ENCODE data around the gene DGKQ. TPM values are rescaled to one million over a fixed set of nuclear protein-coding genes. Genes with fewer than 3 reads are reported as not detected.

The DGKQ gene
- total and polyA plus RNA-seq, 2 of the 8 experiments (the other 6 are each of a cell fraction or from before 2014, with no cell fraction given): 7.3 to 9.7 TPM

DNA sequence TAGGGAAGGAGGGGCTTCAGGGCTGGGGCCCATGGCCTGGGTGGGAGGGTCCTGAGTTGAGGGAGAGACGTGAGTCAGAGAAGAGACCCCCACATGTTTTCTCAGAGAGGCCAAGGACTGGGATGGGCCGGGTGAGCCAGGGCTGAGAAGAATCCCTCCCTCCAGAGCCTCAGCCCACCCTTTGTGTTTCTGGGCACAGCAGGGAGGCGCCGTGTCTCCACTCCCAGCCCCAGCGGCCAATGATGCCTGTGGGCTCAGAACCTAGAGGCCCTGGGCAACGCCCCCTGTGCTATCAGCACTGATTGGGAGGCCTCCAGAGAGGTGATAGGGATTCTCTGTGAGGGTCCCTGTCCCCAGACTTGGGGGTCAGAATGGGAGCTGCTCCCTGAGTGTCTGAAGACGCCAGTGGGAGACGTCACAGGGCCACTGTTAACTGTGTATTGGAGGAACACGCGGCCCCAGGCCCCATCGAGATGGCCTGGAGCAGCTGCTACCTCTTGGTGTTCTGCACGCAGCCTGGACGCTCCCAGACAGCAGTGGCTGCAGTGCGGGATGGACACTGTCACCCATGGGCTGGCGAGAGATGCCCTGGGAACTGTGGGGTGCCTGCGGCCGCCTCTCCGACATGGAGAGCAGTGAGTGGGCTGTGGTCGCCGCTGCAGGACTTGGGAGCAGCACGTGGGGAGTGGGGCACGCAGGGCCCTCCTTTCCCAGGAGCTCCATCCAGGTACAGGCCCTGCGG, 46.5 kb upstream of the DGKQ start (continued):
- TF ChIP-seq, protein P1, sequence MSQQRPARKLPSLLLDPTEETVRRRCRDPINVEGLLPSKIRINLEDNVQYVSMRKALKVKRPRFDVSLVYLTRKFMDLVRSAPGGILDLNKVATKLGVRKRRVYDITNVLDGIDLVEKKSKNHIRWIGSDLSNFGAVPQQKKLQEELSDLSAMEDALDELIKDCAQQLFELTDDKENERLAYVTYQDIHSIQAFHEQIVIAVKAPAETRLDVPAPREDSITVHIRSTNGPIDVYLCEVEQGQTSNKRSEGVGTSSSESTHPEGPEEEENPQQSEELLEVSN (IDR thresholded peaks at IDR 0.05): no peak
- TF ChIP-seq JUN (IDR thresholded peaks at IDR 0.05; ENCODE audit: low read depth, low read length) (no peak), CTBP2 (IDR thresholded peaks at IDR 0.05; ENCODE audit: borderline replicate concordance, insufficient read depth, insufficient read length, low read length) (no peak), POLR2A (IDR thresholded peaks at IDR 0.05; ENCODE audit: control extremely low read depth in 1 of 2, low read depth in 2 of 2, low read length in 2 of 2) (no peak), RAD21 (IDR thresholded peaks at IDR 0.05 in 1 of 2, conservative IDR thresholded peaks at IDR 0.05 in 1 of 2; ENCODE audit: low read depth in 2 of 2, low read length in 2 of 2) (no peak)
- TF ChIP-seq, protein P2, sequence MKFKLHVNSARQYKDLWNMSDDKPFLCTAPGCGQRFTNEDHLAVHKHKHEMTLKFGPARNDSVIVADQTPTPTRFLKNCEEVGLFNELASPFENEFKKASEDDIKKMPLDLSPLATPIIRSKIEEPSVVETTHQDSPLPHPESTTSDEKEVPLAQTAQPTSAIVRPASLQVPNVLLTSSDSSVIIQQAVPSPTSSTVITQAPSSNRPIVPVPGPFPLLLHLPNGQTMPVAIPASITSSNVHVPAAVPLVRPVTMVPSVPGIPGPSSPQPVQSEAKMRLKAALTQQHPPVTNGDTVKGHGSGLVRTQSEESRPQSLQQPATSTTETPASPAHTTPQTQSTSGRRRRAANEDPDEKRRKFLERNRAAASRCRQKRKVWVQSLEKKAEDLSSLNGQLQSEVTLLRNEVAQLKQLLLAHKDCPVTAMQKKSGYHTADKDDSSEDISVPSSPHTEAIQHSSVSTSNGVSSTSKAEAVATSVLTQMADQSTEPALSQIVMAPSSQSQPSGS (IDR thresholded peaks at IDR 0.05; ENCODE audit: low read length): no peak

Measured in H1 (cell line).